LHCN-M2 (cell line): ENCODE data around the gene NPDC1. TPM values are rescaled to one million over a fixed set of nuclear protein-coding genes. Genes with fewer than 3 reads are reported as not detected.
"Not testable (repeated sequence)": the region's sequence is repeated elsewhere in the genome, so short reads cannot be mapped to it uniquely, and the experiment has no call there.

Experiments
- DNase-seq: peaks from one replicate; pipeline ENCODE4 v3.0.0-alpha.2; 2012; ENCODE audit warnings: low read depth
- total RNA-seq: library from RNA; depleted of rRNA; stranded (reverse); fragments of >200 nt; gene quantifications from 2 replicates; pipeline ENCODE4 v1.2.3, GENCODE V29; 2014

Gene NPDC1
- total RNA-seq, 1 experiment from 2014 or later = 5.3 TPM

- no peak for DNase-seq
Observed at GRCh38 chr9:137075275-137075775, 29.3 kb upstream of the NPDC1 start.

DNA sequence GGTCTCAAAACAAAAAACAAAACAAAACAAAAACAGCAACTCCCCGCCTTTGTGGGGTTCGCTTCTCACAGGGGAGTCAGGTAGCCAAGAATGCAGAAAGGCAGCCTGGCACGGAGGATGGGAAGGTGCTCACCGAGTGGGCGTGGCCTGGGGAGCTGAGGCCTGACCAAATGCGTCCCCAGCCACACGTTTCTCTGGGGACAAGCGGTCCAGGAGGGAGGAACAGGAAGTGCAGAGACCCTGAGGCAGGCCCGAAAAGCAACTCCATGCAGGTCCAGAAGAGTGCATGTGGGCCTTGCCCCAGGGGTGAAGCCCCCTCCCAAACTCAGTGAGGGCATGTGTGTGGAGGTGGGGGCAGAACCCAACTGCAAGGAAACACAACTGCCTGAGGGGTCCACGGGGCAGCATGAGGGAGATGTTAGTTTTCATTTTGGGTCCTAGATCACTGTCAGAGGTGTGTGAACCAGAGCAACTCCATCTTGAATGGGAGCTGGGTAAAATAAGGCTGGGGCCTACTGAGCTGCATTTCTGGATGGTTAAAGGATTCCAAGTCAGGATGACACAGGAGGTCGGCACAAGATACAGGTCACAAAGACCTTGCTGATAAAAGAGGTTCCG, 28.8 kb upstream of the NPDC1 start:
- DNase-seq = no peak

- DNase-seq = no peak
Observed at GRCh38 chr9:137073992-137074399, 28.0 kb upstream of the NPDC1 start.

- DNase-seq = no peak
Observed at GRCh38 chr9:137071282-137071681, 25.3 kb upstream of the NPDC1 start.

GRCh38 chr9:137070906-137071275, 24.9 kb upstream of the NPDC1 start:
- DNase-seq = no peak

DNA sequence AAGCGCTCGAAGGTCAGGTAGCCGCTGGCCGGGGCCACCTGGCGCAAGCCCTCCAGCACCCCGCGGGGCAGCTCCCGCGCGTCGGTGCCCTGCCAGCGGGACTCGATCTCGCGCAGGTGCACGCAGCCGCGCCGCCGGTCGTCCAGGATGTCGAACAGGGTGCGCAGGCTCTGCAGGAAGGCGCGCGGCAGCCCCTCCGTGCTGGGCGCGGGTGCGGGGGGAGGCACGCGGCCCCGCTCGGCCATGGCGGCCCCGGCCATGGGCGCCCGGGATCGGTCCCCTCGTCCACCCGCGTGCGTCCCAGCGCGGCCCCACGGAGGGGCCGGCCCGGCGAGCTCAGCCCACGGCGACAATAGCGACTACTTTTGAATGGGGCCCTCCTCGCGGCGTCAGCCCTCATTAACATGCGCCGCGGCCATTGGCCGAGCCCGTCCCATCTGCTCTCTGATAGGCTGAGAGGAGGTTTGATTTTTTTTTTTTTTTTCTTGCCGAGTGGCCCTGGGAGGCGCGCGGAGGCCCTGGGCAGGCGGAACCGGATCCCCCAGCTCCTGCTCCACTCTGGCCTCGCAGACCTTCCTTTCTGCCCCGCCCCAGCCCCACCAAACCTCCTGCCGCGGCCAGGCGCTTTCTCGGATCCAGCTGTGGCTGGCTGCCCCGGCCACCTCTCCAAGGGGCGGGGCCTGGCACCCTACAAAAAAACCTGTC, 24.4 kb upstream of the NPDC1 start, which contains the start of gene SAPCD2:
Gene SAPCD2, minus strand, starts transcription at position 357 of the 705 bp plus-strand sequence. Its CDS starts 97 bp downstream, at position 260.
- DNase-seq = peak; percentile 83

GRCh38 chr9:137069508-137070091, 23.6 kb upstream of the NPDC1 start:
- no peak for DNase-seq

- DNase-seq = no peak
Observed at GRCh38 chr9:137068539-137069507, 22.8 kb upstream of the NPDC1 start.

- peak; percentile 51 for DNase-seq
Observed at GRCh38 chr9:137067860-137068538, 22.0 kb upstream of the NPDC1 start.

DNA sequence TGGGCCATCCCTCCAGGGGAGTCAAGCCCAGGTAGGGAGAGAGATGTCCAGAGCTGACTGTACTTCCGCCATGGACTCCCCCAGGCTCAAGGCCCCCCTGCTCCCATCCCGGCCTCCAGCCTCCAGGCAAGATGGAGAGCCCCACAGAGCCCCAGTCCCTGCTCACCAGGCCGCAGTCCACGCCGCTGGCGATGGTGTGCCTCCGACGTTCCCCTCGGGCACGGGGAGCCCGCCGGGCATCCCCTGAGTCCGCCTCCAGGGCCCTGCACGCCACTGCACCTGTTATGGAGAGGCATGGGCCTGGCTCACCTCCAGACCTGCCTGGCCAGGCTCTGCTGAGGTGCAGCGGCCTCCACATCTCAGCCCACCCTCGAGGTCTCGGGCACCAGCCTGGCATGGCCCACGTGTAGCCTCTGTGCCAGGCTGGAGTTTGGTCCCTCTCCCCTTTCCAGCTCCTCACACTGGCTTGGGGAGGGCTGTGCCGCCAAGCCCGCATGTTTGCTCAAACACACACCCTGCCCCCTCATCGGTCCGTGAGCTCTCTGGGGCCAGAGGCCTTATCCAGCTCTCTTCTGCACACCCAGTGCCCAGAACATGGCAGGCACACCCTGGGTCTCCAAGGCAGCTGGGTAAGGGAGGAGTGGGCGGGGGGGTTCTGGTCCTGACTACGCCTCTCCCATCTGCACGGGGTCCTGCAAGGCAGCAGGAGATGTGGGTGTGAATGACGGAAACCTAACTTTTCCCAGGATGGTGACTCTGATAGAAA, 20.3 kb upstream of the NPDC1 start:
- no peak for DNase-seq

- DNase-seq = no peak
Observed at GRCh38 chr9:137065336-137065967, 19.5 kb upstream of the NPDC1 start.

- DNase-seq = no peak
Observed at GRCh38 chr9:137064880-137065164, 18.8 kb upstream of the NPDC1 start.

GRCh38 chr9:137064027-137064879, 18.3 kb upstream of the NPDC1 start:
- no peak for DNase-seq

DNA sequence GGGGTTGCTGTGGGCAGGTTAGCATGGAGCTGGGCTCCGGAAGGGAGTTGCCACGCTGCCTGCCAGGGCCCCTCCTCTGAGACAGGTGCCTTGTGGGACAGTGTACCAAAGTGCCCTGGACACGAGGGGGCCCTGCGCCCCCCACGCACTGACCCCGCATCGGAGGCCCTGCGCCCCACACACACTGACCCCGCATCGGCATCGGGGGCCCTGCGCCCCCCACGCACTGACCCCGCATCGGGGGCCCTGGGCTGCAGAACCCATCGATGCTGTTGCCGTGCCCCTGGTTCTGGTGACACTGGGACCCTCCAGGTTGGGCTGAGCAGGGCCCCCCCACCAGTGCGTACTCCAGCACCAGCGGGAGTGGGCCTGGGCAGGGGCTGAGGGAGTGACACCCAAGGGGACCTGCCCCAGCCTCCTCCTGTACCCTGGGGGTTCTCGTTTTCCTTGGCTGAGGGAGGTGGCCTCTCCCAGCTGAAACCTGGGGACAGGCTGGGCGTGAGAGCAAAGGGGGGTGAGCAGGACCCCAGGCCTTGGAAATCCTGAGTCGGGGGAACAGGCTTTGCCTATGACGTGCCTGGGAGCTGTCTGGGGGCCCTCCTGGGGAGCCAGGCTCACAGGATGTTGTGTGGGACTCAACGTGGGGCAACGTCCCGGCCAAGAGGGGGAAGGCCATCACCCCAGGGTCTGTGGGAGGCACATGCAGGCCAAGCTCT, 17.5 kb upstream of the NPDC1 start:
- no peak for DNase-seq

DNA sequence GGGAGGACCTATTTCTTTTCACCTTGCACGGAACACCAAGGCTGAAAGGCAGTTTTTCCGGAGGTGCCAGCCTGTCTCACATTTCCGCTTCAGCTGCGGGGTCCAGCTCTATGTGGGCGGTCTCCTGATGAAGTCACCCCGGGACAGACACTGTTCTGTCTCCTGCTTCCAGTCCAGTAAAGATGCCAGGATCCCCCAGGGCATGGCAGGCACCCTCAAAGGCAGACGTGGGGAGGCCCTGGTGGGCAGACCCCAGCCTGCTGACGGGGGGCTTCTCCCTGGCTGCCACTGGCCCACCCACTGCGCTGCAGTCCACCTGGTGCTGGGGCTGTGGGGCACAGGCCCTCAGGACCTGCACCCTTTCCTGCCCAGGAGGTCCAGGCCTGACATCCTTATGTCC, 16.8 kb upstream of the NPDC1 start:
- not testable (repeated sequence) for DNase-seq

DNA sequence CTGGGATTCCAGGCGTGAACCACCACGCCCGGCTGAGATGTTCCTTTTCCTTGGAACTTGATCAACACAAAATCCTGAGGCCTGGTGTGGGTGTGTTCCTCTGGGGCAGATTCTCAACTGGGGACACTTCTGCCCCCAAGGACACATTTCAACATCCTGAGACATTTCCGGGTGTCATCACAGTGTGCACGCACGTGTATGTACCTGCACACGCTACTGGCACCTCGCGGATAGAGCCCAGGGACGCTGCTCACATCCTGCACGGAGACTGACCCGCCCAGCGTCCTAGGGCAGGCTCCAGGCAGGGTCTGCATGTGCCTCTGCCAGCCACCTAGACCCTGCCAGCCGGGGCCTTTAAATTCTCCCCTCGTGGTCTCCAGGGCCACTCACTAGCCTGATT, 16.4 kb upstream of the NPDC1 start:
- no peak for DNase-seq

GRCh38 chr9:137058521-137059234, 12.7 kb upstream of the NPDC1 start:
- DNase-seq = no peak

DNA sequence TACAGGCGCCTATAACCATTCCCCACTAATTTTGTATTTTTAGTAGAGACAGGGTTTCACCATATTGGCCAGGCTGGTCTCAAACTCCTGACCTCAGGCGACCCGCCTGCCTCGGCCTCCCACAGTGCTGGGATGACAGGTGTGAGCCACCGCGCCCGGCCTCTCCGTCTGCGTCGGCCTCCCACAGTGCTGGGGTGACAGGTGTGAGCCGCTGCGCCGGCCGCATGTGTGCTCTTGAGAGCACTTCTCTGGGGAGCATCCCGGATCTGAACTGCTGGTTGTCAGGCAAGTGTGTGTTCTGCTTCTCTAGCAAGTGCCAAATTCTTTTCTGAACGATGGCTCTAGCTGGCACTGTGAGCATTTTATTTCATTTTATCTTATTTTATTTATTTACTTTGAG, 11.6 kb upstream of the NPDC1 start:
- peak; percentile 80 for DNase-seq
